Gastroesophageal sphincter (tissue), 4 donors: ENCODE results near the gene ETS1. TPM values are rescaled to one million over a fixed set of nuclear protein-coding genes. Genes with fewer than 3 reads are reported as not detected.
A peak's percentile ranks its signal among the peaks of the same experiment; 100 is the strongest.

Experiments
- ATAC-seq: fragments of 150-250 bp; one replicate; pipeline ENCODE4 v1.9.1; 2016; ENCODE audit warnings: mild to moderate bottlenecking, moderate library complexity
- H3K27ac ChIP-seq, 4 donors: fragments of 200-600 bp; sonication (generic) in 3 of 4; 1 replicate in 3 of 4; 2 replicates in 1 of 4; pipeline ENCODE4 v1.5.1; 2016 to 2019
- H3K27me3 ChIP-seq: fragments of 200-600 bp; sonication (generic); one replicate; pipeline ENCODE4 v1.5.1; 2019
- H3K36me3 ChIP-seq, 2 donors: fragments of 200-600 bp; sonication (generic); one replicate each; pipeline ENCODE4 v1.5.1; 2019; ENCODE audit warnings: control low read depth in 1 of 2
- H3K4me1 ChIP-seq, 3 donors: fragments of 200-600 bp; sonication (generic); 1 replicate in 2 of 3; 2 replicates in 1 of 3; pipeline ENCODE4 v1.5.1; 2016 to 2019; ENCODE audit warnings: control low read depth in 2 of 3
- H3K4me3 ChIP-seq, 2 donors: fragments of 200-600 bp; sonication (generic); one replicate each; pipeline ENCODE4 v1.5.1; 2019; ENCODE audit warnings: mild to moderate bottlenecking in 1 of 2, moderate library complexity in 1 of 2
- H3K9me3 ChIP-seq, 3 donors: fragments of 200-600 bp; sonication (generic); one replicate each; pipeline ENCODE4 v1.5.1; 2017 to 2019; ENCODE audit warnings: control low read depth in 2 of 3
- CTCF ChIP-seq, 4 experiments: fragments of 200-600 bp in 2 of 4; fragments of 450-650 bp in 2 of 4; sonication (generic) in 1 of 4; IDR thresholded peaks; one replicate each; pipeline ENCODE4 v1.5.1; 2017 to 2019; ENCODE audit warnings: antibody characterized with exemption in 4 of 4, mild to moderate bottlenecking in 2 of 4, moderate library complexity in 2 of 4
- EP300 ChIP-seq: sonication (generic); formaldehyde crosslinking; IDR thresholded peaks from one replicate; pipeline ENCODE4 v1.6.1; 2017; ENCODE audit warnings: antibody characterized with exemption, mild to moderate bottlenecking
- POLR2A ChIP-seq, 2 donors: fragments of 450-650 bp; IDR thresholded peaks; one replicate each; pipeline ENCODE4 v1.6.1; 2017; ENCODE audit warnings: antibody characterized with exemption in 2 of 2, mild to moderate bottlenecking in 2 of 2, moderate library complexity in 1 of 2
- POLR2AphosphoS5 ChIP-seq: sonication (generic); formaldehyde crosslinking; IDR thresholded peaks from one replicate; pipeline ENCODE4 v1.6.1; 2017; ENCODE audit warnings: antibody characterized with exemption
- WGBS, 2 donors: methylation state at CpG; one replicate each; pipeline ENCODE4 v1.1.5; 2018; ENCODE audit warnings: low coverage in 1 of 2; 5-methylcytosine and 5-hydroxymethylcytosine counted together
- total RNA-seq, 4 donors: library from RNA; depleted of rRNA; stranded (reverse); fragments of >200 nt; gene quantifications; one replicate each; pipeline ENCODE4 v1.1.0, GENCODE V29; 2016

The ETS1 gene
- total RNA-seq, 4 donors from 2014 or later = 32.2 to 65.2 (median 51.0) TPM

DNA sequence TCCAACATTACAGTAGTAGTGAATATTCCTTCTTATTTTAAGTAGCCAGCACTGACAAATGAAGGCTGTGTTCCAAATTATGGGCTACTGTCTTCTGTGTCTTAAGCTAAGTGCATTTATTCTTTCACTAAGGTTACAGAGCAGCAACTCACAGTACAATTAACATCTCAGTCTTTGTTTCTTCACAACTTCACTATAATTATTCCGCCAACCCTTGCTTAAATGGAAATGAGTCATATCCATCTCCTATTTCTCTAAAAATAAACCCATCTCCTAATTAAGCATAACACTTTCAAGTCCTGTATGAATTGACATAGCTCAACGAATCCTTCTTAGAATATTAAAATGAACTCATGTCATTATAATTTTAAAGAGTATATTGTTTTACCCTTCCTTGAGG is 6.7 kb downstream of the ETS1 start:
- Histone ChIP-seq H3K4me1 (peaks cover 0 to 35% (median 4%) of the 10 kb centered on the region in 3 donors), H3K9me3 (no peaks in the 10 kb centered on the region), H3K36me3 (no peaks in the 10 kb centered on the region), H3K4me3 (no peak overlapping the region), H3K27ac (peak overlapping the region in 1 of 4 donors; percentile 11), H3K27me3 (peaks cover 23% of the 10 kb centered on the region)
- WGBS, 2 donors = 61 to 77% methylated on average over 2 of the region's 2 CpGs
- TF ChIP-seq EP300 (no peak), CTCF (IDR thresholded peaks at IDR 0.05) (no peak), POLR2A (IDR thresholded peaks at IDR 0.05) (no peak), POLR2AphosphoS5 (no peak)
- ATAC-seq = no peak

DNA sequence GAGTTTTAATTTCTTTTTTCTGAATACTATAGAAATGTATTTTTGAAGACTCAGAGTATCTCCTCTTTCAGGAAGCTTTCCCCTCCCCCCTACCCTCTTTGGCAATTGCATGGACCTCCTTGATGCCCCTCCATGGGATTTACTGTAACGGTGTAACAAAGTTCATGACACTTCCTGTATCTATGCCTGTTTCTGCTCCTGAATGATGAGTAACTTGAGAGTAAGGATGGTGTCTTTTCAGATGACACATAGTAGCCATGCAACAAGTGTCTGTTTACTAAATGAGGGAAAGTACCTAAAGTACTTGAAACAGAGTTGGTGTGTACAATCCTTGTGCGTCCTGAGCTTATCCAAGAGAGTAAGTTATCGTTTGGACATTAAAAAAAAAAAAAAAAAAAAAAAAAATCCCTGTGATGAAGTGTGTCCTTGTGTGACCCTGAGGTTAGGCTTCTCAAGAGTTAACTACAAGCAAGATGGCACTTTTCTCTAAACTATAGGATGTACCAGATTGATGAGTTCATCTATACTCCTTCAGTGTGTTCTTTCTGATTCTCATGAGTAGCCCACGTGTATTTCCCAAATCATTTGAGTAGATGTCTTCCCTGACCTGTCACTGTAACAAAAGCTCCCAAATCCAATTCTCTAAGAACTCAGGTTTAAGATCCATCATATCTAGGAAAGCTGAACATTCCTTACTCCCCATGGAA is 7.4 kb downstream of the ETS1 start:
- H3K27me3 ChIP-seq = peaks cover 18% of the 10 kb centered on the region
- WGBS, 2 donors = 68 to 80% methylated on average over 4 of the region's 4 CpGs
- no peaks in the 10 kb centered on the region for H3K9me3 ChIP-seq
- peaks cover 0 to 39% (median 4%) of the 10 kb centered on the region in 3 donors for H3K4me1 ChIP-seq
- TF ChIP-seq CTCF (IDR thresholded peaks at IDR 0.05) (no peak), EP300 (no peak), POLR2A (IDR thresholded peaks at IDR 0.05) (no peak), POLR2AphosphoS5 (no peak)
- H3K36me3 ChIP-seq = no peaks in the 10 kb centered on the region
- H3K27ac ChIP-seq = peak overlapping the region in 1 of 4 donors; percentile 11
- ATAC-seq = no peak
- no peak overlapping the region for H3K4me3 ChIP-seq

- Histone ChIP-seq H3K4me1 (peaks cover 0 to 32% (median 4%) of the 10 kb centered on the region in 3 donors), H3K27me3 (no peaks in the 10 kb centered on the region), H3K27ac (peak overlapping the region in 2 of 4 donors; percentile 9 to 27), H3K4me3 (no peak overlapping the region), H3K9me3 (peaks cover 0 to 13% (median 0%) of the 10 kb centered on the region in 3 donors), H3K36me3 (no peaks in the 10 kb centered on the region)
- no peak for ATAC-seq
- 7 to 34% methylated on average over 3 to 6 of the region's 8 CpGs for WGBS, 2 donors
- TF ChIP-seq EP300 (no peak), CTCF (IDR thresholded peaks at IDR 0.05) (no peak)
Measured at GRCh38 chr11:128576555-128576954, 10.8 kb downstream of the ETS1 start.

- 4 to 22% methylated on average over 4 of the region's 4 CpGs for WGBS, 2 donors
- TF ChIP-seq EP300 (no peak), POLR2A (IDR thresholded peaks at IDR 0.05) (no peak), POLR2AphosphoS5 (peak; percentile 39), CTCF (IDR thresholded peaks at IDR 0.05) (no peak)
- Histone ChIP-seq H3K27ac (peak overlapping the region in 1 of 4 donors; percentile 14), H3K9me3 (peaks cover 0 to 13% (median 0%) of the 10 kb centered on the region in 3 donors), H3K4me1 (peaks cover 0 to 32% (median 4%) of the 10 kb centered on the region in 3 donors), H3K4me3 (no peak overlapping the region), H3K27me3 (no peaks in the 10 kb centered on the region), H3K36me3 (no peaks in the 10 kb centered on the region)
- ATAC-seq = peak; percentile 89
Measured at GRCh38 chr11:128575961-128576350, 11.4 kb downstream of the ETS1 start.
